ENCODE results near the gene NDUFS6. TPM values are rescaled to one million over a fixed set of nuclear protein-coding genes. Genes with fewer than 3 reads are reported as not detected.

NDUFS6 gene
- total and polyA plus RNA-seq, 2 donors (not counting 1 experiment from before 2014, with no cell fraction given) = 21.8 to 68.5 TPM

GRCh38 chr5:1785984-1786383 lies 15.2 kb upstream of the NDUFS6 start:
- Histone ChIP-seq H3K27ac (ENCODE audit: insufficient read depth, low read length) (no peak overlapping the region), H3K4me1 (ENCODE audit: control insufficient read depth, extremely low read depth, insufficient read depth, low read length) (peaks cover 8% of the 10 kb centered on the region), H3K9me3 (ENCODE audit: control insufficient read depth, insufficient read depth, low read depth, low read length) (no peaks in the 10 kb centered on the region), H3K4me3 (replicated peaks in 1 of 4; ENCODE audit: control extremely low read depth in 1 of 4, insufficient read depth in 1 of 4, low read depth in 3 of 4, low read length in 4 of 4) (no peak overlapping the region), H3K9ac (ENCODE audit: insufficient read depth, low read length) (no peak overlapping the region), H4K20me1 (ENCODE audit: control insufficient read depth, extremely low read depth, insufficient read depth, low read length) (no peaks in the 10 kb centered on the region), H3K4me2 (ENCODE audit: extremely low read depth, insufficient read depth, low read length) (no peak overlapping the region), H2AFZ (ENCODE audit: low read length) (no peak overlapping the region), H3K36me3 (ENCODE audit: control insufficient read depth, insufficient read depth, low read length) (no peaks in the 10 kb centered on the region), H3K27me3 (ENCODE audit: control insufficient read depth, insufficient read depth, low read length) (no peaks in the 10 kb centered on the region), H3K79me2 (ENCODE audit: control insufficient read depth, insufficient read depth, low read length) (no peaks in the 10 kb centered on the region)
- no peak for DNase-seq (ENCODE audit: low read depth in 2 of 2)
- TF ChIP-seq CTCF (conservative IDR thresholded peaks at IDR 0.05 in 1 of 2, IDR thresholded peaks at IDR 0.05 in 1 of 2; ENCODE audit: low read depth in 1 of 2, low read length in 2 of 2) (no peak), EZH2 (IDR thresholded peaks at IDR 0.05; ENCODE audit: low read length, missing control alignments) (no peak)

- no peak overlapping the region for H3K9ac ChIP-seq (ENCODE audit: insufficient read depth, low read length)
- no peak for TF ChIP-seq EZH2 (IDR thresholded peaks at IDR 0.05; ENCODE audit: low read length, missing control alignments)
- TF ChIP-seq CTCF (conservative IDR thresholded peaks at IDR 0.05 in 1 of 2, IDR thresholded peaks at IDR 0.05 in 1 of 2; ENCODE audit: low read depth in 1 of 2, low read length in 2 of 2) = no peak
- DNase-seq (ENCODE audit: low read depth in 2 of 2) = no peak
Measured at GRCh38 chr5:1786621-1787471, 14.4 kb upstream of the NDUFS6 start.

GRCh38 chr5:1787472-1788047 lies 13.6 kb upstream of the NDUFS6 start:
- H2AFZ ChIP-seq (ENCODE audit: low read length) = no peak overlapping the region
- H3K4me2 ChIP-seq (ENCODE audit: extremely low read depth, insufficient read depth, low read length) = no peak overlapping the region
- H4K20me1 ChIP-seq (ENCODE audit: control insufficient read depth, extremely low read depth, insufficient read depth, low read length) = no peaks in the 10 kb centered on the region
- no peak for TF ChIP-seq EZH2 (IDR thresholded peaks at IDR 0.05; ENCODE audit: low read length, missing control alignments)
- TF ChIP-seq CTCF (conservative IDR thresholded peaks at IDR 0.05 in 1 of 2, IDR thresholded peaks at IDR 0.05 in 1 of 2; ENCODE audit: low read depth in 1 of 2, low read length in 2 of 2) = no peak
- DNase-seq (ENCODE audit: low read depth in 2 of 2) = no peak
- H3K79me2 ChIP-seq (ENCODE audit: control insufficient read depth, insufficient read depth, low read length) = no peaks in the 10 kb centered on the region
- peaks cover 11% of the 10 kb centered on the region for H3K4me1 ChIP-seq (ENCODE audit: control insufficient read depth, extremely low read depth, insufficient read depth, low read length)
- H3K27me3 ChIP-seq (ENCODE audit: control insufficient read depth, insufficient read depth, low read length) = no peaks in the 10 kb centered on the region
- H3K9me3 ChIP-seq (ENCODE audit: control insufficient read depth, insufficient read depth, low read depth, low read length) = no peaks in the 10 kb centered on the region
- no peak overlapping the region for H3K4me3 ChIP-seq (replicated peaks in 1 of 4; ENCODE audit: control extremely low read depth in 1 of 4, insufficient read depth in 1 of 4, low read depth in 3 of 4, low read length in 4 of 4)
- no peak overlapping the region for H3K9ac ChIP-seq (ENCODE audit: insufficient read depth, low read length)
- no peak overlapping the region for H3K27ac ChIP-seq (ENCODE audit: insufficient read depth, low read length)
- H3K36me3 ChIP-seq (ENCODE audit: control insufficient read depth, insufficient read depth, low read length) = no peaks in the 10 kb centered on the region

More at GRCh38 chr5:1786621-1787471, 14.4 kb upstream of the NDUFS6 start:
- Histone ChIP-seq H3K9me3 (ENCODE audit: control insufficient read depth, insufficient read depth, low read depth, low read length) (no peaks in the 10 kb centered on the region), H3K27ac (ENCODE audit: insufficient read depth, low read length) (no peak overlapping the region), H3K27me3 (ENCODE audit: control insufficient read depth, insufficient read depth, low read length) (no peaks in the 10 kb centered on the region), H3K79me2 (ENCODE audit: control insufficient read depth, insufficient read depth, low read length) (no peaks in the 10 kb centered on the region), H2AFZ (ENCODE audit: low read length) (no peak overlapping the region), H3K4me2 (ENCODE audit: extremely low read depth, insufficient read depth, low read length) (no peak overlapping the region), H3K4me1 (ENCODE audit: control insufficient read depth, extremely low read depth, insufficient read depth, low read length) (peaks cover 11% of the 10 kb centered on the region), H3K36me3 (ENCODE audit: control insufficient read depth, insufficient read depth, low read length) (no peaks in the 10 kb centered on the region), H4K20me1 (ENCODE audit: control insufficient read depth, extremely low read depth, insufficient read depth, low read length) (no peaks in the 10 kb centered on the region), H3K4me3 (replicated peaks in 1 of 4; ENCODE audit: control extremely low read depth in 1 of 4, insufficient read depth in 1 of 4, low read depth in 3 of 4, low read length in 4 of 4) (no peak overlapping the region)

Measured in fibroblast of lung (primary cell).